ENCODE measurements around the gene B4GALNT4. TPM values are rescaled to one million over a fixed set of nuclear protein-coding genes. Genes with fewer than 3 reads are reported as not detected.
A peak's percentile ranks its signal among the peaks of the same experiment; 100 is the strongest.

Gene B4GALNT4
- total and polyA plus RNA-seq, 2 experiments from 2014 or later: 2.3 to 16.5 TPM

- Histone ChIP-seq H3K4me1 (ENCODE audit: insufficient read depth) (peaks cover 13% of the 10 kb centered on the region), H3K4me2 (ENCODE audit: unreplicated experiment) (no peak overlapping the region), H3K79me2 (ENCODE audit: insufficient read depth) (no peaks in the 10 kb centered on the region), H3K4me3 (no peak overlapping the region), H3K27me3 (replicated peaks; ENCODE audit: insufficient read depth) (no peaks in the 10 kb centered on the region), H3K9me2 (ENCODE audit: insufficient read depth) (no peaks in the 10 kb centered on the region), H2AFZ (no peak overlapping the region), H4K20me1 (ENCODE audit: insufficient read depth) (no peaks in the 10 kb centered on the region), H3F3A (ENCODE audit: insufficient read depth) (no peaks in the 10 kb centered on the region), H3K27ac (no peak overlapping the region), H3K9me3 (ENCODE audit: low read depth) (no peaks in the 10 kb centered on the region), H3K36me3 (ENCODE audit: low read depth) (no peaks in the 10 kb centered on the region), H3K9ac (no peak overlapping the region)
- in situ Hi-C loops (cut with MboI): no loop called here
- no peak for DNase-seq
- 77 to 79% methylated on average over 37 to 38 of the region's 38 CpGs for WGBS, 2 experiments (ENCODE audit: low coverage in 1 of 2, low lambda C conversion rate in 2 of 2, missing lambda C conversion rate in 2 of 2)
- no peak for TF ChIP-seq EZH2 (IDR thresholded peaks at IDR 0.05; ENCODE audit: insufficient read depth, poor library complexity, severe bottlenecking)
- TF ChIP-seq EZH2phosphoT487 (IDR thresholded peaks at IDR 0.05; ENCODE audit: insufficient read depth, low read depth): no peak
These were observed 22.1 kb downstream of the B4GALNT4 start for GRCh38 chr11:391117-392017.

DNA sequence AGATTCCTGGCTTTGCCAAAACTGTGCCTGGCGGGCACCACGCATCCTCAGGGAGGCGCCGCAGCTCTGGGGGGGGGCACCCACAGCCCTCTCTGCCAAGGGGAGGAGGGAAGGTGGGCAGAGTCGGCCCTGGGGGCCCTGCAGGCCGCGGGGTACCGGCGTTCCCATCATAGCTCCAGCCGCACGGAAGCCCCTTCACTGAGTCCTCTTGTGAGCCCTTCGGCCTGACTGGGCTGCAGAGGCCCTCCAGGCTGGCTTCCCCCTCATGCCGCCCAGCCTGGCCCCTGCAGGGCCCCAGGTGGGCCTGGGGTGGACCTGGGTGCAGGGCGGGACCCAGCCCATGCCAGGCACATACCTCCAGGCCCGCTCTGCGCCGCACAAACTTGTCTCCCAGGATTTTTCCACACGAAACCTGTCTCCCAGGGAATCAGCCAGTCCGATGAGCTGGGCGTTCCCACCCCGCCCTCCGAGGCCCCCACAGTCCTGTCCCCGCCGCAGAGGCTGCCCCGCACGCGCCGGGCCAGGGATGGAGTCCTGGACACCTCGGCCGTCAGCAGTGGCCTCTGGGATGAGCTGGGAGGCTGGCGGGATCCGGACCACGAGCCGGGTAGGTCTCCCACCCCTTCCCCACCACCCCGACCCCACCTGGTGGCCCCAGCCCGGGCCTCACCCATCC lies 22.9 kb downstream of the B4GALNT4 start:
- Histone ChIP-seq H3K4me3 (no peak overlapping the region), H3K9ac (no peak overlapping the region)
- WGBS, 2 experiments (ENCODE audit: low coverage in 1 of 2, low lambda C conversion rate in 2 of 2, missing lambda C conversion rate in 2 of 2): 78% methylated on average over 8 to 32 of the region's 36 CpGs

DNA sequence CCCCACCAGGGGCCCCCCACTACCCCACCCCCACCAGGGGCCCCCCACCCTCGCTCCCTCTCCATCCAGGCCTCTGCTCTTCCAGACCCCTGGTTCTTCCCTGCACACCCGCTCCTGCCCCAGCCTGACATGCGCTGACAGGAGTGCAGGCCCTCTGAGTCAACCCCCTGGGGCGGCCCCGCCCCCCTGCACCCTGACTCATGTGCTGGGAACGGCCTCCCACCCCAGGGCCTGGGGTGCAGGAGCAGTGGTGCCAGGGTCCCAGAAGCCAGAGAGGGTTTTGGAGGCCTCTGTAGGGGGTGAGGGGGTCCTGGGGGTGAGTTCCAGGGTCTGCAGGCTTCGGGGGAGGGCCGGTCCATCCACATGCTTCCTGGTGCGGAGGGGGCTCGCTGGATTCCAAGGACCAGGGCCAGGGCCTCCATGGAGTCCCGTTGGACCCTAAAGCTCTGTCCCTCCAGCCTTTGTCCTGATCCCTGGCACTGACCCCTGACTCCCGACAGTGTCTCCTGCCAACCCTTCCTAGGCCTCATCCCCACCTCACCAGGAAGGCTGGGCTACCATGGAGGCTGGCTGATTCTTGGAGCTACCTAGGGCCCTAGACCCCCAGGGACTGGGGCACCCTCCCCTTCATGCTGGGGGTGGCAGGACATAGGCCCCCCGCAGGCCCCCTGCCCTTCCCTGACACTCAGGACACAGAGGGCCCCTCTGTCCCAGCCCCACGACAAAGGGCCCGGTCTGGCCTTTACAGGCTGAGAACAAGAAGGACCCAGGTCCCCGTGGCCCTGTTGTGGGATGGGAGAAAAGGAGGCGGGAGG lies 24.1 kb downstream of the B4GALNT4 start:
- Histone ChIP-seq H2AFZ (no peak overlapping the region), H3K9ac (peak overlapping the region; percentile 16; the same call in 1 of the 2 replicates), H3K79me2 (ENCODE audit: insufficient read depth) (no peaks in the 10 kb centered on the region), H3K4me3 (no peak overlapping the region), H3K9me3 (ENCODE audit: low read depth) (no peaks in the 10 kb centered on the region), H3K27ac (no peak overlapping the region), H3K9me2 (ENCODE audit: insufficient read depth) (no peaks in the 10 kb centered on the region), H3K4me2 (ENCODE audit: unreplicated experiment) (peak overlapping the region; percentile 26), H4K20me1 (ENCODE audit: insufficient read depth) (no peaks in the 10 kb centered on the region), H3K27me3 (replicated peaks; ENCODE audit: insufficient read depth) (no peaks in the 10 kb centered on the region), H3K4me1 (ENCODE audit: insufficient read depth) (peaks cover 13% of the 10 kb centered on the region), H3K36me3 (ENCODE audit: low read depth) (no peaks in the 10 kb centered on the region), H3F3A (ENCODE audit: insufficient read depth) (no peaks in the 10 kb centered on the region)
- DNase-seq: peak; percentile 91
- in situ Hi-C loops (cut with MboI): no loop called here
- WGBS, 2 experiments (ENCODE audit: low coverage in 1 of 2, low lambda C conversion rate in 2 of 2, missing lambda C conversion rate in 2 of 2): 50 to 51% methylated on average over 13 to 17 of the region's 17 CpGs
- TF ChIP-seq EZH2phosphoT487 (IDR thresholded peaks at IDR 0.05; ENCODE audit: insufficient read depth, low read depth) (no peak), EZH2 (IDR thresholded peaks at IDR 0.05; ENCODE audit: insufficient read depth, poor library complexity, severe bottlenecking) (no peak)

More for the DNA sequence above, 22.9 kb downstream of the B4GALNT4 start:
- Histone ChIP-seq H4K20me1 (ENCODE audit: insufficient read depth) (no peaks in the 10 kb centered on the region), H3K9me2 (ENCODE audit: insufficient read depth) (no peaks in the 10 kb centered on the region), H3K9me3 (ENCODE audit: low read depth) (no peaks in the 10 kb centered on the region), H3K4me1 (ENCODE audit: insufficient read depth) (peaks cover 13% of the 10 kb centered on the region), H2AFZ (no peak overlapping the region), H3K27me3 (replicated peaks; ENCODE audit: insufficient read depth) (no peaks in the 10 kb centered on the region), H3F3A (ENCODE audit: insufficient read depth) (no peaks in the 10 kb centered on the region), H3K36me3 (ENCODE audit: low read depth) (no peaks in the 10 kb centered on the region), H3K79me2 (ENCODE audit: insufficient read depth) (no peaks in the 10 kb centered on the region), H3K4me2 (ENCODE audit: unreplicated experiment) (no peak overlapping the region), H3K27ac (no peak overlapping the region)
- no peak for DNase-seq
- TF ChIP-seq EZH2 (IDR thresholded peaks at IDR 0.05; ENCODE audit: insufficient read depth, poor library complexity, severe bottlenecking) (no peak), EZH2phosphoT487 (IDR thresholded peaks at IDR 0.05; ENCODE audit: insufficient read depth, low read depth) (no peak)
- in situ Hi-C loops (cut with MboI): no loop called here
